GM20431 (cell line): ENCODE measurements around the gene QRICH1.
"Not testable (repeated sequence)": the region's sequence is repeated elsewhere in the genome, so short reads cannot be mapped to it uniquely, and the experiment has no call there.

Experiments used
- in situ Hi-C: fragments of 300-500 bp; cut with MseI, MboI; formaldehyde crosslinking; loops from one replicate; pipeline ENCODE4 v1.15.0; 2020; ENCODE audit warnings: low sequenced_read_pairs; ENCODE audit not compliant: unreplicated experiment

The QRICH1 gene

GRCh38 chr3:49020330-49021212 lies 73.3 kb downstream of the QRICH1 start:
- in situ Hi-C loops, result no loop called here

- in situ Hi-C loops, result no loop called here
Measured at GRCh38 chr3:49019941-49020329, 73.9 kb downstream of the QRICH1 start.

GRCh38 chr3:49018707-49019006 lies 75.2 kb downstream of the QRICH1 start:
- in situ Hi-C loops, result no loop called here

GRCh38 chr3:49017971-49018706 lies 75.7 kb downstream of the QRICH1 start, which contains the start of gene DALRD3:
TSS of gene DALRD3 (minus strand) at chr3:49018580. CDS start at chr3:49018564, 16 bp downstream.
- in situ Hi-C loops, result no loop called here

GRCh38 chr3:49017229-49017970 lies 76.5 kb downstream of the QRICH1 start:
- in situ Hi-C loops, result no loop called here

- in situ Hi-C loops, result no loop called here
Measured at GRCh38 chr3:49016414-49017228, 77.2 kb downstream of the QRICH1 start.

- in situ Hi-C loops, result no loop called here
Measured at GRCh38 chr3:49015765-49016164, 78.1 kb downstream of the QRICH1 start.

GRCh38 chr3:49015072-49015471 lies 78.8 kb downstream of the QRICH1 start:
- in situ Hi-C loops, result no loop called here

- in situ Hi-C loops, result no loop called here
Measured at GRCh38 chr3:49013738-49014660, 79.9 kb downstream of the QRICH1 start.

- in situ Hi-C loops, result no loop called here
Measured at GRCh38 chr3:49013113-49013737, 80.6 kb downstream of the QRICH1 start.

- in situ Hi-C loops, result no loop called here
Measured at GRCh38 chr3:49012441-49013017, 81.3 kb downstream of the QRICH1 start.

GRCh38 chr3:49009396-49009795 lies 84.5 kb downstream of the QRICH1 start:
- in situ Hi-C loops, result no loop called here

GRCh38 chr3:49008627-49009026 lies 85.2 kb downstream of the QRICH1 start:
- in situ Hi-C loops, result not testable (repeated sequence)

GRCh38 chr3:49007771-49008528 lies 85.9 kb downstream of the QRICH1 start:
- in situ Hi-C loops, result no loop called here

GRCh38 chr3:49007068-49007770 lies 86.7 kb downstream of the QRICH1 start, which contains the start of gene WDR6:
TSS of gene WDR6 (plus strand) at chr3:49007391. CDS start at chr3:49007432, 41 bp downstream.
- in situ Hi-C loops, result no loop called here

- in situ Hi-C loops, result no loop called here
Measured at GRCh38 chr3:49006408-49007067, 87.3 kb downstream of the QRICH1 start.
